Adrenal gland (tissue), 12 donors: ENCODE measurements around the gene EXT2. TPM values are rescaled to one million over a fixed set of nuclear protein-coding genes. Genes with fewer than 3 reads are reported as not detected.

ENCODE experiments used
- DNase-seq, 7 donors: peaks; one replicate each; pipeline ENCODE4 v3.0.0-alpha.2; 2019 to 2020
- H3K27ac ChIP-seq, 5 donors: fragments of 200-600 bp; sonication (generic) in 4 of 5; 1 replicate in 3 of 5; 2 replicates in 2 of 5; pipeline versions ENCODE4 v1.5.1 to v1.8.0; 2016 to 2020; ENCODE audit warnings: mild to moderate bottlenecking in 1 of 5
- H3K27me3 ChIP-seq: fragments of 200-600 bp; 2 replicates; pipeline ENCODE4 v1.8.0; 2021
- H3K36me3 ChIP-seq, 2 donors: fragments of 200-600 bp; replicated peaks in 1 of 2; 1 replicate in 1 of 2; 2 replicates in 1 of 2; pipeline versions ENCODE4 v1.5.1 to v1.8.0; 2018 to 2022
- H3K4me1 ChIP-seq, 2 donors: fragments of 200-600 bp; replicated peaks in 1 of 2; 1 replicate in 1 of 2; 2 replicates in 1 of 2; pipeline versions ENCODE4 v1.5.1 to v1.8.0; 2018 to 2021
- H3K4me3 ChIP-seq, 4 donors: fragments of 200-600 bp; sonication (generic) in 3 of 4; one replicate each; pipeline ENCODE4 v1.5.1; 2016 to 2018
- H3K9me3 ChIP-seq, 3 donors: fragments of 200-600 bp; sonication (generic) in 1 of 3; replicated peaks in 1 of 3; 1 replicate in 2 of 3; 2 replicates in 1 of 3; pipeline versions ENCODE4 v1.5.1 to v1.8.0; 2016 to 2021
- POLR2A ChIP-seq, 2 donors: fragments of 450-650 bp; IDR thresholded peaks; one replicate each; pipeline ENCODE4 v1.6.1; 2017; ENCODE audit warnings: antibody characterized with exemption in 2 of 2, mild to moderate bottlenecking in 2 of 2, moderate library complexity in 1 of 2
- WGBS, 4 donors: extraction: QIAGEN DNeasy Blood & Tissue Kit in 2 of 4; methylation state at CpG; one replicate each; pipeline versions ENCODE4 v1.1.5 to v1.1.7; 2013 to 2017; 5-methylcytosine and 5-hydroxymethylcytosine counted together
- intact Hi-C, 2 donors: fragments of 100-400 bp; cut with DNase I; formaldehyde crosslinking; loops; one replicate each; pipeline versions ENCODE4 v1.14.1 to v1.15.0; 2022 to 2023
- polyA plus RNA-seq, 3 donors: library from polyadenylated mRNA; stranded (reverse); fragments of 200-250 nt in 2 of 3; fragments of 350-450 nt in 1 of 3; fragmentation: Illumina TruSeq in 1 of 3; extraction: RNeasy Lipid Tissue Mini Kit (QIAGEN cat#74804) in 1 of 3; gene quantifications; one replicate each; pipeline ENCODE4 v1.2.3, GENCODE V29; 2013 to 2014
- total RNA-seq, 9 donors: library from RNA; depleted of rRNA in 4 of 9; stranded (reverse); fragments of >200 nt in 4 of 9; fragments of 120-200 nt in 1 of 9; fragmentation: NEBNext Ultra II Directional in 1 of 9; extraction: Animal tissue kit (Norgen Biotek cat#: 25700) in 1 of 9; gene quantifications; one replicate each; pipeline versions ENCODE4 v1.1.0 to v1.2.4, GENCODE V29; 2013 to 2023
- TF ChIP-seq, protein P1 (sequence below), 6 experiments: fragments of 450-650 bp in 4 of 6; fragments of 200-600 bp in 2 of 6; sonication (generic) in 1 of 6; IDR thresholded peaks; 1 replicate in 5 of 6; 2 replicates in 1 of 6; pipeline versions ENCODE4 v1.5.1 to v1.8.0; 2016 to 2021; ENCODE audit warnings: antibody characterized with exemption in 6 of 6, mild to moderate bottlenecking in 2 of 6, moderate library complexity in 1 of 6
- donor health status: healthy with polysubstance abuse.
- donor health status: Bipolar disorder and iron deficiency.
- donor health status: DM: yes; HTN: yes; CAD: no.
- donor health status: DM: no; HTN: no; CAD: no.
- donor health status: DM: no; HTN: no; CAD: no.
- donor health status: DM: yes; HTN: yes; CAD: no.

Gene EXT2
- total and polyA plus RNA-seq, 12 donors: 28.7 to 89.3 (median 46.3) TPM

DNA sequence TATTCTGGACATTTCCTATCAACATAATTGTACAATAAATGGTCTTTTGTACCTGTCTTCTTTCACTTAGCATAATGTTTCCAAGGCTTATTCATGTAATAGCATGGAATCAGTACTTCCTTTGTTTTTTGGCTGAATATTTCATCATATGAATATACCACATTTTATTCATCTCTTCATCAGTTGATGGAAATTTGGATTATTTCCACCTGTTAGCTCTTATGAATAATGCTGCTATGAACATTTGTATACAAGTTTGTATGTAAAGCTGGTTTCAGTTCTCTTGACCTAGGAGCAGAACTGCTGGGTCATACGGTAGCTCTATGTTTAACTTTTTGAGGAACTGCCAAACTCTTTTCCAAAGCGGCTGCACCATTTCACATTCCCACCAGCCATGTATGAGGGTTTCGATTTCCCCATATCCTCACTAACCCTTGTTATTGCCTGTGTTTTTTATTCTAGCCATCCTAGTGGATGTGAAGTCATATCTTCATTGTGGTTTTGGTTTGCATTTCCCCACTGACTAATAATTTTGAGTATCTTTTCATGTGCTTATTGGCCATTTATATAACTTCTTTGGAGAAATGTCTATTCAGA is 20.9 kb downstream of the EXT2 start:
- Histone ChIP-seq H3K9me3 (no peaks in the 10 kb centered on the region), H3K36me3 (peaks cover 0 to 22% of the 10 kb centered on the region in 2 donors), H3K27ac (no peak overlapping the region), H3K27me3 (no peaks in the 10 kb centered on the region), H3K4me3 (no peak overlapping the region), H3K4me1 (peaks cover 0 to 5% of the 10 kb centered on the region in 2 donors)
- 74 to 81% (median 77%) methylated on average over 3 of the region's 3 CpGs for WGBS, 4 donors
- intact Hi-C loops: no loop called here
- DNase-seq: peak in 1 of 7 donors; percentile 9
- TF ChIP-seq, protein P1, sequence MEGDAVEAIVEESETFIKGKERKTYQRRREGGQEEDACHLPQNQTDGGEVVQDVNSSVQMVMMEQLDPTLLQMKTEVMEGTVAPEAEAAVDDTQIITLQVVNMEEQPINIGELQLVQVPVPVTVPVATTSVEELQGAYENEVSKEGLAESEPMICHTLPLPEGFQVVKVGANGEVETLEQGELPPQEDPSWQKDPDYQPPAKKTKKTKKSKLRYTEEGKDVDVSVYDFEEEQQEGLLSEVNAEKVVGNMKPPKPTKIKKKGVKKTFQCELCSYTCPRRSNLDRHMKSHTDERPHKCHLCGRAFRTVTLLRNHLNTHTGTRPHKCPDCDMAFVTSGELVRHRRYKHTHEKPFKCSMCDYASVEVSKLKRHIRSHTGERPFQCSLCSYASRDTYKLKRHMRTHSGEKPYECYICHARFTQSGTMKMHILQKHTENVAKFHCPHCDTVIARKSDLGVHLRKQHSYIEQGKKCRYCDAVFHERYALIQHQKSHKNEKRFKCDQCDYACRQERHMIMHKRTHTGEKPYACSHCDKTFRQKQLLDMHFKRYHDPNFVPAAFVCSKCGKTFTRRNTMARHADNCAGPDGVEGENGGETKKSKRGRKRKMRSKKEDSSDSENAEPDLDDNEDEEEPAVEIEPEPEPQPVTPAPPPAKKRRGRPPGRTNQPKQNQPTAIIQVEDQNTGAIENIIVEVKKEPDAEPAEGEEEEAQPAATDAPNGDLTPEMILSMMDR (IDR thresholded peaks at IDR 0.05): no peak

DNA sequence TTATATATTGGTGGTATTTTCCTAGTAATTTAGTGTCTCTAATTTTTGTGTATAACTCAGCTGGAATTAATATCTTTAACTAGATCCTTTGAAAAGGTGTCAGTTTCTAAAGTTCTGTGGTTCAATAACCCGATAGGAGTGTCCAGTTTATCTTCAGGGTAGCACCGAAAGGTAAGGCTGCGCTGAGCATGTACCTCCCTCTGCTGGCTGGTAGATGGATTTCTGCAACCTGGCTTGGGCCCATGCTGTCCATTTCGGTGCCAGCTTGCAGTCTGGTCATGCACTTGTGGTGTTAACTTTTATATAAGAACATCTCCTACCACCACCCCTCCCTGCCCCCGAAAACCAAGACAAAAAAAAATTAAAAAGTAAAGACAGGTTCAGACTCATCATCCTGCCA is 24.7 kb downstream of the EXT2 start:
- peaks cover 0 to 13% of the 10 kb centered on the region in 2 donors for H3K36me3 ChIP-seq
- H3K9me3 ChIP-seq: no peaks in the 10 kb centered on the region
- H3K27me3 ChIP-seq: no peaks in the 10 kb centered on the region
- no peaks in the 10 kb centered on the region for H3K4me1 ChIP-seq
- TF ChIP-seq, protein P1 (IDR thresholded peaks at IDR 0.05): peak in 3 of 6 experiments; percentile 14 to 24 (median 20)
- TF ChIP-seq POLR2A (IDR thresholded peaks at IDR 0.05): no peak
- H3K4me3 ChIP-seq: no peak overlapping the region
- DNase-seq: peak in 2 of 7 donors; percentile 12 to 21
- intact Hi-C loops: no loop called here
- no peak overlapping the region for H3K27ac ChIP-seq
- 77 to 87% (median 83%) methylated on average over 5 of the region's 5 CpGs for WGBS, 4 donors

DNA sequence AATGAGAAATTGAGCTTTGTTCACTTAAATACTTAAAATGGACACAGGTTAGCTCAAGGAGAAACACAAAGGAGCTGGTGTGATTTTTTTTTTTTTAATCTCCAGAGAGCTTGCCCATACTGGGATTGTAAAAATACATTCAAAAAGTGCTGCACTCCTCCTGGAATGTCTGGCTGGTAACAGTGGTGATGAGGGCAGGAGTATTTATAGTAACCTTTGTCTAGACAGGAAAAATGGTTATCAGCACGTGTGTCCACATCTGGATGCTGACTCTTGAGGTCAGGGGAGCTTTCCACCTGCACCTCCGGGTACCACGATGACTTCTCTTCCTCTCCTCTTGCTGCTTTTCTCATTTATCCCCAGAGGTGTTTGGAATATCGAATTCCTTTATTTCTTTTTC is 30.1 kb downstream of the EXT2 start:
- intact Hi-C loops: no loop called here
- 69 to 89% (median 80%) methylated on average over 4 of the region's 4 CpGs for WGBS, 4 donors
- no peak overlapping the region for H3K27ac ChIP-seq

DNA sequence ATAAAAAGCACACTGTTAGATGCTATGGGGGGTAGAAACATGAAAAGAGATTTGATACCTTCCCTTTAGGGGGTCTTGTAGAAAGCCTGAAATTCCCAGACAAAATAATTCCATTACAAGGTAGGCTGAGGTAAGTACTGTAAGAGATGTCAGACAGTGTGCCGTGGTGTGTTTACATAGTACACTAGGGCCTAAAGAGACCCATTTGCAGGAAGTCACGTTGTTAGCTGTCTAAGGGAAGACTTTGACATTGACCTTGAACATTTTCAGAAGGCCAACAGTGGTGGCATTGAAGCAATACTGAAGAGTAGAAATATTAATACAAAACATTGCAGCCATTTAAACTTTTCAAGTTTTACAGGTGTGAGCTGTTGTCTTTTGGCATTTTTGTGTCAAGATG is 30.8 kb downstream of the EXT2 start:
- H3K27me3 ChIP-seq: no peaks in the 10 kb centered on the region
- DNase-seq: no peak
- no peaks in the 10 kb centered on the region for H3K4me1 ChIP-seq
- no peak overlapping the region for H3K27ac ChIP-seq
- TF ChIP-seq POLR2A (IDR thresholded peaks at IDR 0.05): no peak
- TF ChIP-seq, protein P1 (IDR thresholded peaks at IDR 0.05): no peak
- H3K36me3 ChIP-seq: peaks cover 0 to 62% of the 10 kb centered on the region in 2 donors
- H3K4me3 ChIP-seq: no peak overlapping the region
- WGBS, 4 donors: 72 to 78% (median 77%) methylated on average over 2 of the region's 2 CpGs
- H3K9me3 ChIP-seq: no peaks in the 10 kb centered on the region
- intact Hi-C loops: no loop called here

More for the DNA sequence above, 30.1 kb downstream of the EXT2 start:
- H3K27me3 ChIP-seq: no peaks in the 10 kb centered on the region
- H3K9me3 ChIP-seq: no peaks in the 10 kb centered on the region
- no peak for DNase-seq
- no peak for TF ChIP-seq POLR2A (IDR thresholded peaks at IDR 0.05)
- TF ChIP-seq, protein P1 (IDR thresholded peaks at IDR 0.05): no peak
- H3K4me3 ChIP-seq: no peak overlapping the region
- H3K4me1 ChIP-seq: no peaks in the 10 kb centered on the region
- peaks cover 0 to 55% of the 10 kb centered on the region in 2 donors for H3K36me3 ChIP-seq
